GM12864 (cell line): Measurements from ENCODE around the gene TPSD1.

Experiments used
- DNase-seq: peaks from one replicate; pipeline ENCODE4 v3.0.0-alpha.2; 2011; ENCODE audit warnings: low read depth
- H3K4me3 ChIP-seq: 2 replicates; pipeline ENCODE4 v1.5.1; 2011; ENCODE audit warnings: mild to moderate bottlenecking, low read depth, low read length, control low read depth
- CTCF ChIP-seq: IDR thresholded peaks from 2 replicates; pipeline ENCODE4 v1.5.1; 2011; ENCODE audit warnings: low read depth, mild to moderate bottlenecking, moderate library complexity, low read length, control low read depth, inconsistent platforms; ENCODE audit errors: missing control alignments

The TPSD1 gene

DNA sequence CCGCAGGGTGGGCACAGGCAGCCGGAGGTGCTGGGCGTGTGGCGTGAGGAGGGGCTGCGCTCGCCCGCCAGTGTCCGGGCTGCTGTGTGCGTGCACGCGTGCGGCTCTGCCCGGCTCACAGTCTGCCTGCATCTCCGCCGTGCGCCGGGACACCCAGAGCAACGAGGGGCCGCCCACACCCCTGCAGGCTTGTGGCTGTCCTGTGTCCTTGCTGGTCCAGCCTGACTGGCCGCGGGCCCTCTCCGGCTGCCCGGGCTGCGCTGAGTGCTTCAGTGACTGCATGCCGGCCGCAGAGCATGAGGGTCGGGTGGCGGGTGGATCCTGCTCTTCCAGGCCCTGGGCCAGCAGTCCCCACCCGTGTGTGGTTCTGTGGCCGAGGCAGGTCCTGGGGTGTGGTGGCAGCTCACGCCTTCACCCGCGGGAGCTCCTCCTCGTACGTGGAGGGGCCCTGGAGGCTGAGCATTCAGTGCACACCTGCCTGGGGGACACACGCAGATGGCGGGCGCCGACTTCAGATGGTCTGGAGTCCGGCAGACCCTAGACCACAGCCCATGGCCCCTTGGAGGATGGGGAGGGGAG is 43.2 kb upstream of the TPSD1 start:
- TF ChIP-seq CTCF, result no peak
- DNase-seq, result no peak
- H3K4me3 ChIP-seq, result no peak overlapping the region

DNA sequence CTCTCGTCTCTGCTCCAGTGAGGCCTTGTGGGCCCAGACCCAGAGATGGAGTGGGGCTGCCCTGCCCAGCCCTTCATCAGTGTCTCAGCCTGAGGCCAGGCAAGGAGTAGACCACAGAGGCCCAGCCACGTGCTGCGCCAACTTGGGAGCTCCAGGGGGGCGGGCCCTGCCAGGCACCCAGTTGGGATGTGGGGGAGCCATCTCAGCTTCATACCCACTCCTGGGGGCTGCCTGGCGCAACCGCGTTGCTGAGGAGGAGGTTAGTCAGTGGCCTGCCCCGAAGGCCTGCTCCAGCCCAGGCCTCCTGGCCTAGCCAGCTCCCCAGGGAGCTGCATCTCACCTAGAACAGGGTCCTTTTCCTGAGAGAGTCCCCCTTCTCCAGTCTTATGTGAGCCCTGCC is 42.6 kb upstream of the TPSD1 start:
- TF ChIP-seq CTCF, result no peak
- no peak overlapping the region for H3K4me3 ChIP-seq
- DNase-seq, result no peak

DNA sequence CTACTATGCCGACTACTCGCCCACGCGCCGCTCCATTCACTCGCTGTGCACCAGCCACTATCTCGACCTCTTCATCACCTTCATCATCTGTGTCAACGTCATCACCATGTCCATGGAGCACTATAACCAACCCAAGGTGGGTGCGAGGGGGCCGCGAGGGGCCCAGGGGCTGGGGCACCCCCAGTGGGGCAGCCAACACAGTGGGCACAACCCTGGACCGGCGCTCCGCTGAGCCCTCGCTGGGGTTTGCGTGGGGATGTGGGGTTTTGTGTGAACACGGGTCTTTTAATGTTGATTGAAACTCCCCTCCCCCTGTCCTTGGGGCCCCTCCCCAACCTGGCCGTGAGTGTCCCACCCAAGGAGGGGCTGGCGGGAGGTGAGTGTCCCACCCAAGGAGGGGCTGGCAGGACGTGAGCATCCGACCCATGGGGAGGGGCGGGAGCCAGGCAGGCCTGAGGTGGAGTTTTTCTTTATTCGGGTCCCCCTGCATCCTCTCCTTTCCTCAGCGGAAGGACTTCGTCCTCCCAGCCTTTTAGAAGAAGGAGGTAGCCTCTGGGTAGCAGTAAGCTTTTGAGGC is 42.0 kb upstream of the TPSD1 start:
- H3K4me3 ChIP-seq, result no peak overlapping the region
- no peak for TF ChIP-seq CTCF
- no peak for DNase-seq

DNA sequence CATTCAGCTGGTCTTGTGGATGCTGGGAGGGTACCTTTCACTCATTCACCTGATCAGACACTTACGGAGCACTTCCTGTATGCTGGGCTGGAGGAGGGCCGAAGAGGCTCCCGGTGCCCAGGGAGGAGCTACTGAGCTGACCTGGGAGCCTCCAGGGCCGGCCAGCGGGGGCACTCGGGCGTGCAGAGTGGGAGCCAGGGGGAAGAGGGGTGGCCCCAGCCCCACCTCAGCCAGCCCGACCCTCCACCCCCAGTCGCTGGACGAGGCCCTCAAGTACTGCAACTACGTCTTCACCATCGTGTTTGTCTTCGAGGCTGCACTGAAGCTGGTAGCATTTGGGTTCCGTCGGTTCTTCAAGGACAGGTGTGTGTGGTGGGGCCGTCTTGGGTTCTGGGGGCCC is 41.1 kb upstream of the TPSD1 start:
- TF ChIP-seq CTCF, result no peak
- no peak for DNase-seq
- H3K4me3 ChIP-seq, result no peak overlapping the region

GRCh38 chr16:1215574-1216295 is 40.1 kb upstream of the TPSD1 start:
- no peak overlapping the region for H3K4me3 ChIP-seq
- no peak for DNase-seq
- no peak for TF ChIP-seq CTCF

- TF ChIP-seq CTCF, result no peak
Observed at GRCh38 chr16:1216296-1216619, 39.6 kb upstream of the TPSD1 start.

More at GRCh38 chr16:1216296-1216619, 39.6 kb upstream of the TPSD1 start:
- no peak overlapping the region for H3K4me3 ChIP-seq
- no peak for DNase-seq
